NK-92 (cell line): ENCODE measurements around the gene ANKRD63.

Source experiments
- DNase-seq: peaks from one replicate; lab custom pipeline; 2025; ENCODE audit not compliant: unreplicated experiment; lab: John Stamatoyannopoulos, UW

Gene ANKRD63

DNA sequence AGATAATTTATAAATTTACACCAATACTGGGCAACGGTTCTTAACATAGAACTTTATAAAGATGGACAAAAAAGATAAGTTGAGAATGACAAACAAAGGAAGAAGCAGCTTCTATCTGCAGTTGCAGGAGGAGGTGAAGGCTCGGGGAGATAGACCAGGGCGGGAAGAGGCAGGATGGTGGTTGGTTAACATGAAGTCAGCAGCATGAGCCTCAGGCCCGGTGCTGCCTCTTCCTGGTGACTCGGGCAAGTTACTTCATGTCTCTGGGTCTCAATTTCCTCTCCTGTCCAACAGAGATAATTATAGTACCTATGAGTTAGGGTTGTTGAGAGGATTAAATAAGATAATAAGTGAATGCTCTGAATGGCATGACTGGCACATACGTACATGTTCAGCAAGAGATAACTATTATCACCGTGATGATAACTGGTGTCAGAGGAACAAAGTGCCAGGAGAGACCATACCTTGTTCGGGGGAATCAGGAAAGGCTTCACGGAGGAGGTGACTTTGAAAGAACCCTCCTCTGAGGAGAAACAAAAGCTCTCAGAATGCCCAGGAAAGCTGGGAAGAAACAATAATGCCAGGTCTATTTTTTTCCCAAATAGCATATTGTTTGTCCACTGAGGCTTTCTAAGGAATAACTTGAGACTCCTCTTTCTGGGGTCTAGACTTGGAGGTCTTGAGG, 39.6 kb downstream of the ANKRD63 start:
- DNase-seq = no peak

DNA sequence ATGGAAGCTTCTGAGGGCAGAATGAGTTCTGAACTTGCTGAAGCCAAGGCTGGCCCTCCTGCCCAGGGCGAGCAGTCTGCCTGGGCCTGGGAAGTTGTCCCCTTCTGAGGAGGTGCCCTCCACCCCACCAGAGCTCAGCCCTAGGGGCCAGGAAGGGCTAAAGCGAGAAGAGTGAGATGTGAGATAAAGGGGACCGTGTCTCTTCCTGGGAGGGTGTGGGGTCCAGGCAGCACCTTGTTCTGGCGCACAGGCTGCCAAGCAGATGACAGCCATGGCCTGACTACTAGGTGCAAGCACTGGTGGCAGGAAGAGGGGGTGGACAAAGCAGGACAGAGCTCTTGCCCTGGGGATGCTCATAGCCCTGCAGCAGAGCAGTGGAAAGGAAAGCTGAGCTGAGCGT, 40.3 kb downstream of the ANKRD63 start:
- DNase-seq = no peak

DNA sequence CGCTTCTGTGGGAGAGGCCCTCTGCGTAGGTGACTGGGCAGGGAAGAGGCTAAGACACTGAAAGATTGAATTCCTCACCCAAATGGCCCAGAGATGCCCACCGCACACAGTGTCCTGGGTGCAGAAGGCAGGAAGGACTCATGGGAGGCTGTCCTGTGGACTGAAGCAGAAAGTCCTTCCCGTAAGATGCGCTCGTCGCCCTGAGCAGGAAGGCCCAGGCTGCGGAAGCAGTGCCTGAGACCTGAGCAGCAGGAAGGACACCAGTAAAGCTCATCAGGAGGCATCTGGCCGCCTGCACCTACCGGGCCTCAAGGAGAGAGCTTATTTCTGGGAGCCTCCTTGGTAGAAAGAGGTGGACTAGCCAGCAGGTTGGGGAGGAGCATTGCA, 40.7 kb downstream of the ANKRD63 start:
- DNase-seq = no peak

DNA sequence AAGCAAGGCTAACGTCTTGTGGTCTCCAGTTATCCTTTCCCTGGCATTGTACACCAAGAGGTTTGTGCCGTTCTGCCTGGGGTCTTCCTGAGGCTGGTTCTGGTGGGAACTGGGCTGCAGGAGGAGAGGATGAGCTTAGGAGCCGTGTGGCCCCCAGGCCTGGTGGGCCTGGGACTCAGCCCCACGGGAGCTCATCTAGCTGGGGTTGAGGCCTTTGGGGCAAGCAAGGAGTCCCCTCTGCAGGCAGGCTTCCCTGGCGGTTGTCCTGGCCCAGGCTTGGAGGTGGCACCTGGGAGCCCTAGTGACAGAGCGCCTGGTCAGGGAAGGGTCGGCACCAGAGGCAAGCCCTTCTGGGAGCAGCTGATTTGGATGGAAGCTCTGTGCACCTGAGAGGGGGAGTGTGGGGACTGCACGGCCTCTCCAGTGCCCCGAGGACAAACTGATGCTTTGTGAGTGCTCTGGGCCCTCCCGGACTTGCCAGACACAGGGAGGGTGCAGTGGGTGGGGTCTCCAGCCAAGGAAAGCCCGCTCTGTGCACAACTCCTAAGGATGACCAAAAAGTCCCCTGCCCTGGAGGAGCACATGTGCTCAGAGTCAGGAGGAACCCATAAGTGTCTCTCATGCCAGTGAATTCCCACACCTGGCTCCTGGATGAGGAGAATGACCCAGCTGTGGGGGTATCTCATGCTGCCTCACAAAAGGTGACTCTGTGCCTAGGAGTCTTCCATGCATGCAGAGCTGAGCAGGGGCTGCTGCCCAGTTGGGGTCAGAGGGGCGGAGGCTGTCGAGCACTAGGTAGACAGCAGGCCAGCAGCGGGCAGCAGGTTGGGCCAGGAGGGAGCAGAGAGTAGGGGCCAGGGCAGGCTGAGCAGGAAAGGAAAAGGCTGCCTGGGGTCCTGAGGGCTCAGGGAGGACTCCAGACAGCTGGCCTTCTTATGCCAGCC, 41.3 kb downstream of the ANKRD63 start:
- DNase-seq = no peak

DNA sequence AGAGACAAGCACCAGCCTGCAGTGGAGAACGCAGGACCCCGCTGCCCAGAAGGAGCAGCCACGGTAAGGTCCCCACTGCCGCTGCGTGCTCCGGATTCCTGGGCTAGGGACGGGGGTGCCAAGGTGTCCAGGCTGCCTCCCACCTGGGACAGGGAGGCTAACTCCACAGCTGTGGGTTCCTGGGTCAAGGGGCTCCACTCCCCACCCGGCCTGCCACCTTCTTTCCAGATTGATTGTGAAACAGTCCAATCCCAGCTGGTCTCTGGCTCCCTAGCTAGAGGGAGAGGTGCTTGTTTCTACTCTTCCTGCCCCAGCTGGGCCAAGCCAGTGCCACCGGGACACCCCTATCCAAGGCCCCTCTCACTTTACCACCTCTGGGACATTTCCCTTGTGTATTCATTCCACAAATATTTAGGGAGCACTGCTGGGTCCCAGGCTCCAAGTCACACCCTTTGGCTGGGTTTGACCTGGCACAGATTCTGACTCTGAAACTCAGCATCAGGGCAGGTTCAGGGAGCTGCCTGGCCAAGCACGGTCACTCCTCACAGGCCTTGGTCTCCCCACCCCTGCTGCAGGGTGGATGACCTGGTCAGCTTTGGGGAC, 42.1 kb downstream of the ANKRD63 start:
- DNase-seq = no peak

DNA sequence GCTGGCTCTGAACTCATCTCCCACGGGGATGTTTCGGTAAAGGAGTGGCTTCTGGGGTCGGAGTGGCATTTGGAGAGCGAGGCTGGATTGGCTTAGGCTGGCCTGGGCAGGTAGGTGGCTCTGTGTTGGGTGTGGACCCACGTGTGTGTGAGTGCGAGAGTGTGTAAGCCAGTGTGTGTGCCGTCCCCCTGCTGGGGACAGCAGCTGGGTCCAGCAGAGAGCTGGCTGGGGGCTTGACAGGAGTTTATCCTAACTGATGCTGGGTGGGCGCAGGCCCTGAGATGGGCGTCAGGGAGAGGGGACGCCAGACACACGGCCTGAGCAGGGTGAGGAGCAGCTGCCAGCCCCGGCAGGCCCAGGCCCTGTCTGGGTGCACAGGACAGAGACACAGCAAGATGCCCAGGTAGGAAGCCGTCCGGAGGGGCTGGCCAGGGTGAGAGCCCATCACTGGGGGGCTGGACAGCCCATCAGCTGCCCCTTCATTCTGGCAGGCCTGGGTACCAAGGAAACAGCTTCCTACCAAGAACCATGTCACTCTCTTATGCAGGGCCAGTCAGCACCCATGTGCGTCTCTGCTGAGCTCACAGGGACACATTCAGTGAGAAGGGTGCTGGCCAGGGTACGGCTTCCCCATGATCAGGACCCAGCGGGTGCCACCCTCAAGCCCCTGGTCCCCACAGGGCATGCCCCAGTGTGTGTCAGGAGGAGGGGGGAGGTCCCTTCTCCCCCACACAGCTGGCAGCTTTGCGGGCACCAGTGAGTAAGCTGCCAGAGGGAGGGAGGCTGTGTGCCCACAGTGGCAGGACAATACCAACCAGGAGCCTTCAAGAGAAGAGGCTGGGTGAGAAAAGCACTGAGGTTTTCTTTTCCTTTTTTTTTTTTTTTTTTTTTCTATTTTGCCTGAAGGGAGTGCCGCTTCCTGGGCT, 42.9 kb downstream of the ANKRD63 start:
- no peak for DNase-seq

DNA sequence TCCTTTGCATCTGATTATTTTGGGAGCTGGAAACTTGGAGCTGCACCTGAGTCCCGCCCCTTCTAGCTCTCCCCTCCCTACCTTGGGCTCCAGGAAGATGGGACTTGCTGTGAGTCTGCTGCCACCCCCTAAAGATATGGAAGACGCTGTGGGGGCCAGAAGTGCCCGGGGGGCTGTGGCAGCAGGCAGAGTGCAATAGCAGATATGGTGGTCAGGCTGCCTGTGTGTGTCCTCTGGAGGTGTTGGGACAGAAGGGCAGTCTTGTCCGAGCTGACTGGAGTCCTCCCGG, 43.5 kb downstream of the ANKRD63 start:
- DNase-seq = no peak

DNA sequence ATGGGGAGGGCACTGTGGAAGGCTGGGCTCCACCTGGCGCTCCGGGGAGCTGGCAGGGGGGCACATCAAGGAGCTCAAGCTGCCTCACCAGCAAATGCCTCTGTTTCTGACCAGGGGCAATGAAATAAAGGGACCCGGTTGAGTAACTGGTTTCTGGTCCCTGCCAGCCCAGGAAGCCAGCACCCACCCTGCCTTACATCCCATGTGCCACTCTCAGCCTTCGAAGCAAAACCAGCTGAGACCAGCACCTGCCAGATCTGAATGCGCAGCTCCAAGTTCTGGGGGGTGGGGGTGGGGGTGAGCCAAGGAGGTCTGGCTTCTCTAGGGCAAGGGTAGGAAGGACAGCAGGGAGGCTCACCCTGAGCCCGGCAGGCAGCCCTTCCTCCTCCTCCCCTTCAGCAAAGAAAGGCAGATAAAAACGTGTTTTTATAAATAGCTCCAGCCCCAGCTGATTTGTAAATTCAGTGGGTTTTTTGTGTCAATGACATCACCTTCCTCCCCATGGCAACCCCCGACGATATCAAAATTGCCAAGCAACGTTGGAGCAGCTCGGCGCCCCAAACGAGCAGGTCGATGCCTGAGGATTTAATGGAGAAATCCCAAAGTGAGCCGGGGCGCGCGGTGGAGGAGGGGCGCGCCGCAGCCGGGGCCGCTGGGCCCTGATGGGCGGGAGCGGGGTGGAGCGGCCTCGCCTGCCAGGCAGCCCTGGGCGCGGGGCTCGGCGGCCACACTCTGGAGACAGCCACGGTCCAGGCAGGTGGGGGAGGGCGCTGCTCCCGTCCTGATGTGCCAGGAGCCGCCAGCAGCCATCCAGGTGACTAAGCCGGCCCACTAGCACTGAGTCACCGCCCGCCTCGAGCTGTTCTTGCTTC, 44.1 kb downstream of the ANKRD63 start, which contains the start of gene PAK6:
Gene PAK6, plus strand, starts transcription at position 532 of the 872 bp plus-strand sequence. CDS start 25,723 bp downstream, outside the sequence.
- no peak for DNase-seq

DNA sequence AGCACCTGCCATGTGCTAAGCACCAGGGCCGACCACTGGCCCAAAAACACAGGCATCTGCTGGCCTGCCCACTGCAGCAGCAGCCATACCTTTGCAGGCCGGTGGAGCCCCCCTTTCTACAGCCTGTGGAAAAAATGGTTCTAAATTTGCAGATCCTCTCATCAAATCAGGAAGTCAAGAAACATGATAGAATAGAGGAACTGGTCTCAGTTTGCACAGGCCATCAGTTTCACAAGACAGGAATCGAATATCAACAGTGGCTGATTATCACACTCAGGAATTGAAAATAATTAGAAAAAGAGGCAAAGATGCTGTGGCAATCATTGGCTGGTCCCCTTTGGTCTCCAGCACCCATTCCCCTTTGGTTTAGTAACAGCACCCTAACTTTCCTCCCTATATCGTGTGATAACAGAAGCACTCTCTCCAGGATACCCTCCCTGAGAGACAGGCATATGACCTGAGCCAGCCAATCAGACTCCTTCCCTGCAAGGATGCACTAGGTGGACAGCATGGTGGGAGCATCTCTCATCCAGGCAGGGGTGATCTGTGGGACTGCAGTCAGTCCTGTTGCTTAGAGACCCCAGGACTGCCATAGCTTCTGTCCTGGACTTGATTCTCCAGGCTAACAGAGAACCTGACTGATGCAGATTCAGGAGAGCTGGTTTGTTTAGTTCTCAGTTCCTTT, 47.5 kb downstream of the ANKRD63 start:
- no peak for DNase-seq

DNA sequence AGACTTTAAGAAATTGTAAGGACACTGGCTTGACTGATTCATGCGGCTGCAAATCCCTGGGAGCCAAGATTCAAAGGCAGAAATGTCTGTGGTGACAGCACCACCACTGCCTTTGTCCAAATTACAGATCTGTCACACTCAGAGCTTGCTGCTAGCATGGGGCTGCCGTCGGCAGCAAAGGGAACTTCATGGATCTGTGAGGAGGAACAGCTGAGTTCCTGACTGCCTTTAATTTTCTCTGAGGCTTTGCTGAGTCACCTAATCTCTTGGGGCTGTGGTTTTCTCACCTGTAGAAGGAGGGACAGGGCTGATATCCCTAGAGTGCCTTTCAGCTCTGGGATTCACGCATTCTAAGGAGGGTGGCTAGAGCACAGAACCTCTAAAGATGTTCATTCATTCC, 48.1 kb downstream of the ANKRD63 start:
- DNase-seq = no peak

DNA sequence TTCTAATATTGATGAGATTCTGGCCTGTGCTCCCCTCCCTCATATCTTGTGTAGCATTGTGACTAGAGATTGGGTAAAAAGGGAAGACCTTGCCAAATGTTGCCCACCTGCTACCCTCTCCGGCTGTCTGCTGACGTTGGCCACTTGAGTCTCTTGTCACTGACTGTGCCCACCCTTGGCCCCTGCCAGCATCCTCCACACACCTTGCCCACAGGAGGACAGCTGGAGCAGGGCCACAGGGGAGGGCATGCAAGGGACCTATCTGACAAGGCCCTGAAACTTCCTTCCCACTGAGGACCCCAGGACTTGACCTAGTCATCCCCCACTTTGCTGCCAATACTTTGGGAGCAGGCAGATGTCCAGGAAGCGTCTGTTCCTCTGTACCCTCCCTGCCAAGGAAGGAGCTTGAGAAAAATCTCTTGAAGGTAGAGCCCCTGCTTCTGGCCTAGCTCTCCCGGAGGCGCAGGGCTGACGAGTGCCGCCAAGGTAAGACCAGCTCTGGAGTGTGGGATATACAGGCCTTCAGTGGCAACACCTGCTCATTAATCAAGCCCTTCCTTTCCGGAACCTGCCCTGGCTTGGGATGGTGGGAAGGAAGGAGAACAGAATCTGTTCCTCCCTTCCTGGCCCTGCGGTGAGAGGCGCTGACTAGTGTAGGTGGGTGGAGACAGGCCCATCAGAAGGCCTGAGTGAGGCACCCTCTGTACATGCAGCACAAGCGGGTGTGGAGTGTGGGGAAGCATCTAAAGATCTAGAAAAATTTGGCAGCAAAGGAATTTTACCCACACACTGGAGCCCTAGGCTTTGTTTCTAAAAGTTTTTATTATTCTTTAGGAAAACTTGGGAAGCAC, 48.9 kb downstream of the ANKRD63 start:
- DNase-seq = no peak

DNA sequence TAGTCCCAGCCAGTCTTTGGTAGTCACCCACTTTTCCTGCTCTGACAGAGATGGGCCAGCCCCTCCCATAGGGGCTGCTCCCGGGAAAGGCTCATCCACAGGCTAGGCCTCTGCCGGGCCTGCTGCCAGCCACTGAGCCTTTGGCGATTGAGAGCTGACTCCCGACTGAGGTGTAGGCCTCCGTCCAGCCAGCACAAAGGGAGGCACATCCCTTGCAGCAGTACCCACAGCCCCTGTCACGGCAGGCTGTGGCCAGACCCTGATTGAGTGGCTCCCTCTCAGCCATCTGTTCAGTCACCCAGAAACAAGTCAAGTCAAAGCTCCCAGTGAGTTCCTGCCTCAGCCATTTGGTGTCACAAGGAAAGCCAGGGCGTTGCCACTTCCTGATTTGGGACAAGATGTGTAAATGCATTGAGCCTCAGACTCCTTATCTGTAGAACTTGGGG, 50.2 kb downstream of the ANKRD63 start:
- no peak for DNase-seq
